AG04450 (cell line): ENCODE data around the gene ARHGAP42. TPM values are rescaled to one million over a fixed set of nuclear protein-coding genes. Genes with fewer than 3 reads are reported as not detected.

ENCODE experiments used
- CTCF ChIA-PET: fragments of 300-600, 350-600 bp; formaldehyde crosslinking; extraction: SDS; loops from one replicate; lab custom pipeline; 2022; ENCODE audit warnings: antibody characterized with exemption, inconsistent platforms; lab: Charles Lee
- POLR2A ChIA-PET: fragments of 350-600 bp; formaldehyde crosslinking; extraction: SDS; loops from one replicate; lab custom pipeline; 2021; ENCODE audit warnings: antibody characterized with exemption, inconsistent platforms; lab: Yijun Ruan, JAX
- DNase-seq: peaks from one replicate; pipeline ENCODE4 v3.0.0-alpha.2; 2011; ENCODE audit warnings: low read depth, low spot score
- H3K27ac ChIP-seq: one replicate; pipeline ENCODE4 v1.5.1; 2012; ENCODE audit warnings: low read depth, low read length, control low read depth
- H3K27me3 ChIP-seq: one replicate; pipeline ENCODE4 v1.6.0; 2012; ENCODE audit warnings: low read length; ENCODE audit not compliant: control insufficient read depth, insufficient read depth
- H3K4me3 ChIP-seq: 2 replicates; pipeline ENCODE4 v1.5.1; 2011; ENCODE audit warnings: mild to moderate bottlenecking, low read depth, low read length, control low read depth
- H3K9me3 ChIP-seq: 2 replicates; pipeline ENCODE4 v1.5.1; 2012; ENCODE audit warnings: low read length; ENCODE audit not compliant: control insufficient read depth, insufficient read depth
- polyA plus RNA-seq: library from polyadenylated mRNA; depleted of rRNA; stranded (reverse); fragments of >200 nt; gene quantifications from 2 replicates; pipeline ENCODE4 v1.2.3, GENCODE V29; 2011
- TF ChIP-seq, protein P1 (sequence below): IDR thresholded peaks from 2 replicates; pipeline ENCODE4 v1.5.1; 2011; ENCODE audit warnings: low read depth, low read length, control low read depth, inconsistent platforms

Gene ARHGAP42
- polyA plus RNA-seq, 1 experiment: 9.0 TPM

- no peaks in the 10 kb centered on the region for H3K27me3 ChIP-seq
- no peak overlapping the region for H3K27ac ChIP-seq
- TF ChIP-seq, protein P1, sequence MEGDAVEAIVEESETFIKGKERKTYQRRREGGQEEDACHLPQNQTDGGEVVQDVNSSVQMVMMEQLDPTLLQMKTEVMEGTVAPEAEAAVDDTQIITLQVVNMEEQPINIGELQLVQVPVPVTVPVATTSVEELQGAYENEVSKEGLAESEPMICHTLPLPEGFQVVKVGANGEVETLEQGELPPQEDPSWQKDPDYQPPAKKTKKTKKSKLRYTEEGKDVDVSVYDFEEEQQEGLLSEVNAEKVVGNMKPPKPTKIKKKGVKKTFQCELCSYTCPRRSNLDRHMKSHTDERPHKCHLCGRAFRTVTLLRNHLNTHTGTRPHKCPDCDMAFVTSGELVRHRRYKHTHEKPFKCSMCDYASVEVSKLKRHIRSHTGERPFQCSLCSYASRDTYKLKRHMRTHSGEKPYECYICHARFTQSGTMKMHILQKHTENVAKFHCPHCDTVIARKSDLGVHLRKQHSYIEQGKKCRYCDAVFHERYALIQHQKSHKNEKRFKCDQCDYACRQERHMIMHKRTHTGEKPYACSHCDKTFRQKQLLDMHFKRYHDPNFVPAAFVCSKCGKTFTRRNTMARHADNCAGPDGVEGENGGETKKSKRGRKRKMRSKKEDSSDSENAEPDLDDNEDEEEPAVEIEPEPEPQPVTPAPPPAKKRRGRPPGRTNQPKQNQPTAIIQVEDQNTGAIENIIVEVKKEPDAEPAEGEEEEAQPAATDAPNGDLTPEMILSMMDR: no peak
- ChIA-PET CTCF (interaction anchor here (1.9 kb wide), 1 partner anchor 11 kb away, joined by 4 read pairs; no protein-coding TSS in a partner anchor), POLR2A (no interaction called here)
- no peak overlapping the region for H3K4me3 ChIP-seq
- no peaks in the 10 kb centered on the region for H3K9me3 ChIP-seq
- DNase-seq: no peak
Observed at GRCh38 chr11:100672498-100673033, 14.5 kb upstream of the ARHGAP42 start.

- POLR2A ChIA-PET: interaction anchor here (0.7 kb wide), 1 partner anchor 215 kb away, joined by 3 read pairs; no protein-coding TSS in a partner anchor
- no peak for DNase-seq
Observed at GRCh38 chr11:100673063-100673462, 14.0 kb upstream of the ARHGAP42 start.

DNA sequence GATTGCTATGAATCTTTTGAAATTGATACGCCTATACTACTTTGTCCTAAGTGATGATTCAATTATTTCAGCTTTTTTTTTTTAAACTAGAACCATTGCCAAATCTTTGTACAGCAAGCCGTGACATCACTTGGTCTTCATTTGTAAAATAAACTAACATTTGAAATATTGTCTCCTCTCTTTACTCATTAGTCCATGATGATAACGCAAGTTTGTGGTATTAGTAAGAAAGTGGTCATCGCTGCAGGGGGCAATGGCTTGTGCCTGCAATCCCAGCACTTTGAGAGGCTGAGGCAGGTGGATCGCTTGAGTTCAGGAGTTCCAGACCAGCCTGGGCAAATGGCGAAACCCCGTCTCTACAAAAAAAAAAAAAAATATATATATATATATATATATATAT, 12.9 kb upstream of the ARHGAP42 start:
- no peaks in the 10 kb centered on the region for H3K27me3 ChIP-seq
- H3K4me3 ChIP-seq: no peak overlapping the region
- peak; percentile 69 for DNase-seq
- POLR2A ChIA-PET: no interaction called here
- H3K9me3 ChIP-seq: peaks cover 4% of the 10 kb centered on the region; the same call in 1 of the 2 replicates
- CTCF ChIA-PET: interaction anchor here (0.6 to 0.7 kb wide), 2 partner anchors 97 to 236 kb away, joined by 3 read pairs; no protein-coding TSS in a partner anchor
- H3K27ac ChIP-seq: no peak overlapping the region
- TF ChIP-seq, protein P1: no peak

More at GRCh38 chr11:100673063-100673462, 14.0 kb upstream of the ARHGAP42 start:
- Histone ChIP-seq H3K9me3 (no peaks in the 10 kb centered on the region), H3K27ac (no peak overlapping the region), H3K27me3 (no peaks in the 10 kb centered on the region), H3K4me3 (no peak overlapping the region)
- TF ChIP-seq, protein P1: no peak
- CTCF ChIA-PET: interaction anchor here (1.9 kb wide), 1 partner anchor 10 kb away, joined by 4 read pairs; no protein-coding TSS in a partner anchor

DNA sequence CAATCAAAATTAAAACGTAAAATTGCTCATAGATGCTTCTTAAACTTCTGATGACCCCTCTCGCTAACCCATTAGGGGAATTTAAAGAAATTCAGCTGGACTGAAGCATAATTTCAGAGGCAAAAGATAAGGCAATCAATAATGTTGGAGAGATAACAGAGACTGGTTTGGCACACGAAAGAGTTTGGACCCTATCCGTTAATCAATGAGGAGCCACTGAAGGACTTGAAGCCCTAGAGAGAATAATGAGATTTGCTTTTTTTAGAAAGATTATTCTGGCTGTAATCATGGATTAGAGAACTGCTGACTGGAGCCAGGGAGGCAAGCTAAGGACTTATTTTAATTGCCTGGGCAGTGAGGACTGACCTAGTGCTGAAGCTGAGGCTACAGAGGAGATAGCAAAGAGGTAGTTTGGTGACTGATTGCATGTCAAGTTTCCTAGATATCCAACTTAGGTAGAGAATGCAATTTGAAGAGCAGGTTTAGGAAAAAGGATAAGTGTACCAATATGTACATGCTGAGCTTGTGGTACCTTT, 11.9 kb upstream of the ARHGAP42 start:
- POLR2A ChIA-PET: no interaction called here
- TF ChIP-seq, protein P1: no peak
- Histone ChIP-seq H3K27ac (no peak overlapping the region), H3K9me3 (peaks cover 4% of the 10 kb centered on the region; the same call in 1 of the 2 replicates), H3K4me3 (no peak overlapping the region), H3K27me3 (no peaks in the 10 kb centered on the region)
- CTCF ChIA-PET: no interaction called here
- DNase-seq: no peak

- Histone ChIP-seq H3K4me3 (no peak overlapping the region), H3K27ac (no peak overlapping the region), H3K9me3 (peaks cover 4% of the 10 kb centered on the region; the same call in 1 of the 2 replicates), H3K27me3 (no peaks in the 10 kb centered on the region)
- POLR2A ChIA-PET: no interaction called here
- no peak for DNase-seq
- CTCF ChIA-PET: no interaction called here
- TF ChIP-seq, protein P1: no peak
Observed at GRCh38 chr11:100676901-100677300, 10.2 kb upstream of the ARHGAP42 start.
